ENCODE measurements around the gene SERPINH1.
"Not testable (repeated sequence)": the region's sequence is repeated elsewhere in the genome, so short reads cannot be mapped to it uniquely, and the experiment has no call there.

The SERPINH1 gene

GRCh38 chr11:75571625-75572024, 9.6 kb downstream of the SERPINH1 start:
- DNase-seq (ENCODE audit: insufficient read length, low spot score) (no peak), FAIRE-seq (no peak)

DNA sequence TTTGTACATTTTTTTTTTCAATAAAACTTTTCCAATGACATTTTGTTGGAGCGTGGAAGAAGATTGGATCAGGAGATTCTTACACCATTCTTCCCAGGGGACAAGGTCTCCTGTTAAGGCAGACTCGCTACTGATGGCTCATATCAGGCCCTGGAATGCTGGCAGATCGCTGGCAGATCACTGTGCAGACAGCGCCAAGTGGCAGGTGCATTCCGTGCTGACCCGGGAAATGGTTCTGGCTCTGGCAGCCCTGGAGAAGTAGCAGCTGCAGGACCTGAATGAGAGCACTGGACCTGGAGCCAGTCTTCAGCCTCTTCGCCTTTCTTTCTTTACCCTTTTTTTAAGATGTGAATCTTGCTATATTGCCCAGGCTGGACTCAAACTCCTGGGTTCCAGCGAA, 10.7 kb downstream of the SERPINH1 start:
- DNase-seq (ENCODE audit: insufficient read length, low spot score) (no peak), FAIRE-seq (no peak)

GRCh38 chr11:75574698-75575602, 12.9 kb downstream of the SERPINH1 start:
- FAIRE-seq (no peak), DNase-seq (ENCODE audit: insufficient read length, low spot score) (no peak)

DNA sequence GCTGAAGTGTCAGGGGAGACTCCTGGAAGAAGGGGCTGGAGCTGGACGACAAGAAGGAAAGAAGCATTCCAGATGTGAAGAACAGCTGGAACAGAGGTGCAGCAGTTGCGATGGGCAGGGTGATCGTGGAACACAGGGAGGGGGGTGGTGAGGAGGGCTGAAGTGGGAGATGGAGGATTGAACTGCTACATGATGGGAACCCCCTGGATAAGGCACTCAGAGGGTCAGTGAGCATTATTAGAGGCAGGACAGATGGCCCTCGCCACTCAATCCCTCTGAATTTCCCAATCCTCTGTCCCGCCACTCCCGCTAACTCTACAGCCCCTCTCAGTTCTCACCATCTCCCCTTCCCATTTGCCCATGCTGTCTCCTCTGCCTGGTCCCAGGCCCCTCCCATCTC, 14.0 kb downstream of the SERPINH1 start:
- DNase-seq (ENCODE audit: insufficient read length, low spot score), result no peak
- FAIRE-seq, result no peak

DNA sequence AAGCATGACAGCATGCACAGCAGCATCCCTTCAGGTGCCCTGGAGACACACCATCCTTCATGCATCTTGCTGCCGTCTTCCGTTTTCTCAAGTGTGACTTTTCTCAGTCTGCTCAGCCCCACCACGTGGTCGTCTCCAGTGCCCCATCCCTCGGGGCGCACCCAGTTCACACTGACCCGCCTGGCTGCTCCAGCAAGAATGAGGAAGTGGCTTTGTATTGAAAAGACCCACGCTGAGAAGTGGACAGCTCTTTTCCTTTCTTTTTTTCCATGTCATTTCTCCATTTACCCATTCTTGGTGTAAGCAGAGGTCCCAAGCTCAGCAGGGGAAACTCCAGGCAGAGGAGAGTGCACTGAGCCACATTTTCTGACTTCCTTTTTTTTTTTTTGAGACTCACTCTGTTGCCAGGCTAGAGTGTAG, 14.5 kb downstream of the SERPINH1 start:
- no peak for FAIRE-seq
- no peak for DNase-seq (ENCODE audit: insufficient read length, low spot score)

DNA sequence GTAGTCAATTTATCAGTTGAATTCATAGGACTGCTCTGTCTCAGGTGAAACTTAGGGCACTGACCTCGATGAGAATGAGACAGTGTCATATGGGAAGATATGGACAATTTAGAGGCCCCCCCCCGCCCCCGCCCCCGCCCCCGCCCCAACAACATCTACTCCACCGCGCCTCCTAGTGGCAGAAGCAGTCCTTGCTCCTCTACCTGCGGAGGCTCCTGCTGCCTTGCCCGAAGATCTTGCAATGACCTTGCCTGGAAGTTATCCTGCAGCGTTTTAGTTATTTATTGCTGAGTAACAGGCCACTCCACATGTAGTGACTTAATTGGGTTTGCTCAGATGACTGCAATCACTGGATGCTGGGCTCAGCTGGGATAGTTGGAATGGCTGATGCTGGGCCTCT, 15.2 kb downstream of the SERPINH1 start:
- DNase-seq (ENCODE audit: insufficient read length, low spot score), result peak; percentile 62
- no peak for FAIRE-seq

DNA sequence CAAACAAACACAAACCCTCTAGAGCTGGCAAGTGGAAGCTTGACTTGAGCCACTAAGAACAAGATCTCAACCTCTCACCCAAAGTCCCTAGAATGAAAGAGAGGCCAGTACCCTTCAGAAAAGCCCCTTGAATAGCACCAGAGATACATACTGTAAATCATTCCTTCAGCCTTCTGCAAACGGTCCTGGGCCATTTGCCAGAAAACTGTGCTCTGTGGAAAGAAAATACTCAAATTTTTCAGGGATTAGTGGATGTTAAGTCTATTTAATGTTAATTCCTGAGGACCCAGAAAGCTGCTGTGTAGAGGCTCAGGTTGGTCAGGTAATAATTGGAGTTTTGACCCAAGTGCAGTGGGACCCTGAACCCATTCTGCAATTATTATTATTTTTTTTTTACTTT, 16.9 kb downstream of the SERPINH1 start:
- DNase-seq (ENCODE audit: insufficient read length, low spot score) (no peak), FAIRE-seq (no peak)

DNA sequence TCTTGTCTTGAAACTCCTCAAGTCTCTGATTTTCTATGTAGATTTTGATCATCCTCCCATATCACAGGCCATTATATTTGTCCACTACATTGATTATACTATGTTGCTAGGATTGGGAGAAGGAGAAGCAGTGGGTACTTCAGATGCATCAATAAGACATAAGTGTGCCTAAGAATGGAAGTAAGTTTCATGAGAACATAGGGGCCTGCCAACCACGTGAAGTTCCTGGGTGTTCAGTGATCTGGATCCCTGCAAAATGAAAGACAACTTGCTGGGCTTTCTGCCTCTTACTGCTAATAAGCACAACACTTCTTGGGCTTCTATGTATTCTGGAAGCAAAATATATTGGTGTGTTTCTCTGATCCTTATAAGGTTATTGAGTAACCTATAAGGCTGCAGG, 17.8 kb downstream of the SERPINH1 start:
- no peak for FAIRE-seq

DNA sequence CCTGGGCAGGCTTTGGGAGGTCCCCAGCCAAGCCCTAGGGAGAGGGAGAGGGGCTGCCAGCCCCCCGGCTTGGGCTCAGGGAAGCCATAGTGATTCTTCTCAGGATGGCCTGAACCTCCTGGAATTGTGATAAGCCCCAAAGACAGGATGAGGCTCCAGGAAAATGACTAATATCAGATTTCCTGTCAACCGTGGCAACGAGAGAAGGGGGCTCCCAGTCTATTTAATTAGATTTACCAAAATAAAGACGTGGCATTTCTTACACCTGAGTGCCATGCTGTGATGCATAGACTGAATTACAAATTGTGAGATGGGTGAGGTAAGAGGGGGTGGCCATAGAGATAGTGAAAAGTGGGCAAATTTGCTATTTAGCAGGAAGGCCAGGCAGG, 20.4 kb downstream of the SERPINH1 start:
- no peak for DNase-seq (ENCODE audit: insufficient read length, low spot score)
- no peak for FAIRE-seq

More for the DNA sequence above, 17.8 kb downstream of the SERPINH1 start:
- DNase-seq (ENCODE audit: insufficient read length, low spot score), result no peak

GRCh38 chr11:75582895-75583717, 21.1 kb downstream of the SERPINH1 start:
- peak; percentile 76 for DNase-seq (ENCODE audit: insufficient read length, low spot score)
- no peak for FAIRE-seq

GRCh38 chr11:75583718-75584658, 21.9 kb downstream of the SERPINH1 start:
- DNase-seq (ENCODE audit: insufficient read length, low spot score), result peak; percentile 47
- FAIRE-seq, result no peak

- not testable (repeated sequence) for FAIRE-seq; DNase-seq (ENCODE audit: insufficient read length, low spot score)
Observed at GRCh38 chr11:75584659-75585292, 22.7 kb downstream of the SERPINH1 start.

GRCh38 chr11:75585293-75585670, 23.2 kb downstream of the SERPINH1 start:
- FAIRE-seq (no peak), DNase-seq (ENCODE audit: insufficient read length, low spot score) (no peak)

GRCh38 chr11:75586395-75586794, 24.3 kb downstream of the SERPINH1 start:
- FAIRE-seq (no peak), DNase-seq (ENCODE audit: insufficient read length, low spot score) (no peak)

DNA sequence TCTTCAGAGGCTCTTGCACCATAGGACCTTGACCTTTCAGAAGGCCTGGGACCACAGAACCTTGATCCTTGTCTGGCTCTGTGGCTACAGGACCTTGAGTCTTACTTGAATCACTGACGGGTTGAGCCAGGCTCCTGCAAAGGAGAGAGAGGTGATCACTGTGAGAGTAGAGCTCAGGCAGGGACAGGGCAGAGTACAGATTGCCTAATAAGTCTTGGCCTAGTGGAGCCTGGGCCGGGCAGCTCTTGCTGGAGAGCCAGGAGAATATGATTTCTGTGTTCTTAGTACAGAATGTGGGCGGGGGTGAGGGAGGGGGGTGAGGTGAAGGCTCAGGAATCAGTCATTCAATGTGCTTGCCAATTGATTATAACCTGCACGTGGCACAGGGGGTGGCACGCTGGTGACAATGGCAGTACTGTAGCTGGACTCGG, 26.0 kb downstream of the SERPINH1 start:
- DNase-seq (ENCODE audit: insufficient read length, low spot score), result no peak
- no peak for FAIRE-seq

- DNase-seq (ENCODE audit: insufficient read length, low spot score) (no peak), FAIRE-seq (no peak)
Observed at GRCh38 chr11:75589051-75589450, 27.0 kb downstream of the SERPINH1 start.

DNA sequence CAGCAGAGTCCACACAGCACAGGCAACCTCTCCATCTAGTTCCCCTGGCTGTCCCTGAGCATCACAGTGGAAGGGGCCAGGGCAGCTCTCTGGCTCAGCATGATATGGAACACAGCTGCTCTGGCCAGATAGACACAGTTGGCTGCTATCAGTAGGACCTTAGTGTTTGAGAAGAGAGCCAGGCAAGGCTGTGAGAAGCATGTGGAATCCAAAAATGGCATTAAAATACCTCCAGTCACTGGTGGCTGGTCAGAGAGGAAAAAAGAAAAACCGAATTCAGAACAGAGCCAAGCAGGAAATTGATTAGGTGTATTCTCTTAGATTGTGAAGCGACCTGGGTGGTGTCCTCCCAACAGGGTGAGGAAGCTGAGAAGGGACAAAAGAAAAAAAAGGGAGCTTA, 27.9 kb downstream of the SERPINH1 start:
- FAIRE-seq (no peak), DNase-seq (ENCODE audit: insufficient read length, low spot score) (no peak)

DNA sequence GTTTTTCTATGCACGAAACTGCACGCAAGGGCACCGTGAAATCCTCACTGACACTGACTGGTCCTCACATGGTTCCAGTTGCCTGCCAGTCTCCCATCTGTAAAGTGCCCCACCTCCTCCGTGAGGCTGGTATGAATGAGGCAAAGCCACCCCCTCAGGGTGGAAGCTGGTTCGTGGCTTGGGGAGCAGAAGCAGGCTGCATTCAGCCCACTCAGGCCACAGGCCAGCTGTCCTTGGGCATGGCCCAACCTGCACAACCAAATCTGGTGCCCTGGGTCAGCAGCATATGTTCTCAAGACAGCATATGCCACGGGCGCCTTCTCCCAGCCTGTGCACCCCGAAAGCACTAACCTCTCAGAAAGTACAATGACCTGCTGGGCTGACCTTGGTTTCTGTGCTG, 29.3 kb downstream of the SERPINH1 start:
- FAIRE-seq (no peak), DNase-seq (ENCODE audit: insufficient read length, low spot score) (no peak)

- DNase-seq (ENCODE audit: insufficient read length, low spot score) (no peak), FAIRE-seq (no peak)
Observed at GRCh38 chr11:75591966-75592365, 29.9 kb downstream of the SERPINH1 start.

- no peak for FAIRE-seq
Observed at GRCh38 chr11:75592715-75593114, 30.7 kb downstream of the SERPINH1 start.

More at GRCh38 chr11:75592715-75593114, 30.7 kb downstream of the SERPINH1 start:
- DNase-seq (ENCODE audit: insufficient read length, low spot score), result no peak

Data from HTR-8/SVneo (cell line).